ENCODE measurements around the gene MCTP2. TPM values are rescaled to one million over a fixed set of nuclear protein-coding genes. Genes with fewer than 3 reads are reported as not detected.

The MCTP2 gene
- total and polyA plus RNA-seq, 2 of the 13 experiments (the other 11 are each of a cell fraction or from before 2014, with no cell fraction given): 5.1 to 8.6 TPM

GRCh38 chr15:94478763-94479162 is 247.4 kb downstream of the MCTP2 start:
- no peak overlapping the region for H3K9ac ChIP-seq (ENCODE audit: insufficient read depth, low read depth, low read length)
- ChIA-PET CTCF (ENCODE audit: low intra/inter-chr PET ratio, low total read pairs) (no interaction called here), POLR2A (no interaction called here)
- peaks cover 18% of the 10 kb centered on the region; the same call in 1 of the 2 replicates for H3K9me3 ChIP-seq (ENCODE audit: low read length)
- peaks cover 0 to 3% of the 10 kb centered on the region in 2 experiments; a peak in 1 of 5 replicates for H3K36me3 ChIP-seq (replicated peaks in 1 of 2; ENCODE audit: control insufficient read depth in 1 of 2, insufficient read depth in 2 of 2, low read length in 2 of 2)
- DNase-seq (ENCODE audit: low spot score): no peak
- in situ Hi-C loops (cut with HindIII; ENCODE audit: extremely low pct_ligation_motif_present, low pct_unique_long_range_greater_than_20kb): no loop called here
- WGBS (ENCODE audit: low lambda C conversion rate): 71% methylated on average over 8 of the region's 8 CpGs
- intact Hi-C loops (cut with micrococcal nuclease; ENCODE audit: unreplicated experiment): no loop called here
- ATAC-seq: no peak
- no peaks in the 10 kb centered on the region; a peak in 1 of 5 replicates for H3K27me3 ChIP-seq (ENCODE audit: control insufficient read depth in 1 of 2, insufficient read depth in 2 of 2, low read length in 2 of 2)
- TF ChIP-seq ZBTB33 (CRISPR knock-in tag; IDR thresholded peaks at IDR 0.05): 0 out of 2 replicates have a peak, but pooled peaks have one; percentile 22
- no peak for TF ChIP-seq GZF1 (CRISPR knock-in tag; IDR thresholded peaks at IDR 0.05)
- H3K79me2 ChIP-seq (ENCODE audit: insufficient read depth, low read length): no peaks in the 10 kb centered on the region
- H4K20me1 ChIP-seq (ENCODE audit: insufficient read depth, low read length): no peaks in the 10 kb centered on the region
- no TSS peak for BruUV-seq (replicated peaks)
- no peak overlapping the region for H3K27ac ChIP-seq (ENCODE audit: extremely low read length, insufficient read depth, low read length)
- H3K4me3 ChIP-seq (replicated peaks in 1 of 3; ENCODE audit: insufficient read depth in 1 of 3, low read depth in 2 of 3, low read length in 3 of 3): no peak overlapping the region
- H3K4me2 ChIP-seq (ENCODE audit: low read depth, low read length): no peak overlapping the region
- H2AFZ ChIP-seq (ENCODE audit: low read length): no peak overlapping the region
- FAIRE-seq: no peak
- H3K4me1 ChIP-seq (ENCODE audit: insufficient read depth, low read length): no peaks in the 10 kb centered on the region

DNA sequence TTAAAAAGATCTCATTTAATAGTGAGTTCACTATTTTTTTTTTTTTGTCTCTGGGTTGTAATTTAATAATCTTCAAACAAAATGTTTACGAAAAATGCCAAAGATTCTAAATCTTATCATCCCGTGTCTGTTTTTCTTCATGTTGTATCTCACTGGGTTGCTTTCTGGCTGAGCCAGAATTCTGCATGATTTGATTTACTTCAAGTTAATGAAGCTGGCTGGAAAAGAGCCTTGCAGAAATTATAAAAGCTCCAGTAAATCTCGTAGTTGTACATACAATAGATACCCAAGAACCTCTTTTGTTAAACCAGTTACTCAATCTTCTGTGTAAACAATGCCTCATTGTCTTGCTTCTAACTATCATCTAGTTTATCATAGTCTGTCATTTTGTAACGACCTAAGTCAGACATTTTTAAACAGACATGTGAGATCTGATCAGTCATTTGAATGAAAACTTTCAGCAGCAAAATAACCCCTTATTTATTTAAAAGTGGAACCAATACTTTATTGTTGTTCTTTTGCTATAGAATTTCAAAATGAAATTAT is 249.0 kb downstream of the MCTP2 start:
- in situ Hi-C loops (cut with HindIII; ENCODE audit: extremely low pct_ligation_motif_present, low pct_unique_long_range_greater_than_20kb): no loop called here
- BruUV-seq (replicated peaks): no TSS peak
- WGBS (ENCODE audit: low lambda C conversion rate): 47% methylated on average over 4 of the region's 4 CpGs
- TF ChIP-seq U2AF2 (IDR thresholded peaks at IDR 0.05; ENCODE audit: low read depth, low read length) (no peak), ZC3H4 (CRISPR knock-in tag; IDR thresholded peaks at IDR 0.05; ENCODE audit: borderline replicate concordance) (no peak), MIER2 (CRISPR knock-in tag; IDR thresholded peaks at IDR 0.05) (no peak), NFKBIZ (CRISPR knock-in tag; IDR thresholded peaks at IDR 0.05) (no peak), PCBP1 (IDR thresholded peaks at IDR 0.05; ENCODE audit: borderline replicate concordance, low read depth, low read length) (no peak), ZNF432 (CRISPR knock-in tag; IDR thresholded peaks at IDR 0.05; ENCODE audit: borderline replicate concordance) (no peak), IRX3 (CRISPR knock-in tag; IDR thresholded peaks at IDR 0.05; ENCODE audit: borderline replicate concordance, low read depth) (no peak), ZNF615 (CRISPR knock-in tag; IDR thresholded peaks at IDR 0.05; ENCODE audit: borderline replicate concordance) (no peak), ZFP90 (CRISPR knock-in tag; IDR thresholded peaks at IDR 0.05; ENCODE audit: borderline replicate concordance) (no peak)
- TF ChIP-seq, protein P1, sequence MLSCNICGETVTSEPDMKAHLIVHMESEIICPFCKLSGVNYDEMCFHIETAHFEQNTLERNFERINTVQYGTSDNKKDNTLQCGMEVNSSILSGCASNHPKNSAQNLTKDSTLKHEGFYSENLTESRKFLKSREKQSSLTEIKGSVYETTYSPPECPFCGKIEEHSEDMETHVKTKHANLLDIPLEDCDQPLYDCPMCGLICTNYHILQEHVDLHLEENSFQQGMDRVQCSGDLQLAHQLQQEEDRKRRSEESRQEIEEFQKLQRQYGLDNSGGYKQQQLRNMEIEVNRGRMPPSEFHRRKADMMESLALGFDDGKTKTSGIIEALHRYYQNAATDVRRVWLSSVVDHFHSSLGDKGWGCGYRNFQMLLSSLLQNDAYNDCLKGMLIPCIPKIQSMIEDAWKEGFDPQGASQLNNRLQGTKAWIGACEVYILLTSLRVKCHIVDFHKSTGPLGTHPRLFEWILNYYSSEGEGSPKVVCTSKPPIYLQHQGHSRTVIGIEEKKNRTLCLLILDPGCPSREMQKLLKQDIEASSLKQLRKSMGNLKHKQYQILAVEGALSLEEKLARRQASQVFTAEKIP (CRISPR knock-in tag; IDR thresholded peaks at IDR 0.05; ENCODE audit: borderline replicate concordance): no peak

More for the DNA sequence above, 249.0 kb downstream of the MCTP2 start:
- Histone ChIP-seq H2AFZ (ENCODE audit: low read length) (no peak overlapping the region), H3K27me3 (ENCODE audit: control insufficient read depth in 1 of 2, insufficient read depth in 2 of 2, low read length in 2 of 2) (no peaks in the 10 kb centered on the region; a peak in 1 of 5 replicates), H3K4me2 (ENCODE audit: low read depth, low read length) (no peak overlapping the region), H3K4me3 (replicated peaks in 1 of 3; ENCODE audit: insufficient read depth in 1 of 3, low read depth in 2 of 3, low read length in 3 of 3) (no peak overlapping the region), H3K9ac (ENCODE audit: insufficient read depth, low read depth, low read length) (no peak overlapping the region), H4K20me1 (ENCODE audit: insufficient read depth, low read length) (no peaks in the 10 kb centered on the region), H3K36me3 (replicated peaks in 1 of 2; ENCODE audit: control insufficient read depth in 1 of 2, insufficient read depth in 2 of 2, low read length in 2 of 2) (peaks cover 0 to 3% of the 10 kb centered on the region in 2 experiments; a peak in 1 of 5 replicates), H3K4me1 (ENCODE audit: insufficient read depth, low read length) (no peaks in the 10 kb centered on the region), H3K9me3 (ENCODE audit: low read length) (peaks cover 28% of the 10 kb centered on the region; the same call in 1 of the 2 replicates), H3K27ac (ENCODE audit: extremely low read length, insufficient read depth, low read length) (no peak overlapping the region), H3K79me2 (ENCODE audit: insufficient read depth, low read length) (no peaks in the 10 kb centered on the region)
- POLR2A ChIA-PET: no interaction called here
- CTCF ChIA-PET (ENCODE audit: low intra/inter-chr PET ratio, low total read pairs): no interaction called here
- ATAC-seq (no peak), DNase-seq (ENCODE audit: low spot score) (no peak), FAIRE-seq (no peak)
- intact Hi-C loops (cut with micrococcal nuclease; ENCODE audit: unreplicated experiment): no loop called here

All from HepG2 (cell line).